Right lobe of liver (tissue), 4 donors: ENCODE measurements around the gene SH3RF3.

Experiments
- POLR2A ChIP-seq: fragments of 450-650 bp; IDR thresholded peaks from one replicate; pipeline ENCODE4 v1.6.1; 2017; ENCODE audit warnings: antibody characterized with exemption, mild to moderate bottlenecking
- TF ChIP-seq, protein P1 (sequence below), 4 donors: fragments of 200-600 bp in 3 of 4; fragments of 450-650 bp in 1 of 4; IDR thresholded peaks; one replicate each; pipeline versions ENCODE4 v1.5.1 to v1.8.0; 2016 to 2022; ENCODE audit warnings: antibody characterized with exemption in 4 of 4, mild to moderate bottlenecking in 2 of 4
- donor health status: DM: no; HTN: no; CAD: no.
- donor health status: DM: no; HTN: no; CAD: no.
- donor health status: DM: no; HTN: yes; CAD: no.

DNA sequence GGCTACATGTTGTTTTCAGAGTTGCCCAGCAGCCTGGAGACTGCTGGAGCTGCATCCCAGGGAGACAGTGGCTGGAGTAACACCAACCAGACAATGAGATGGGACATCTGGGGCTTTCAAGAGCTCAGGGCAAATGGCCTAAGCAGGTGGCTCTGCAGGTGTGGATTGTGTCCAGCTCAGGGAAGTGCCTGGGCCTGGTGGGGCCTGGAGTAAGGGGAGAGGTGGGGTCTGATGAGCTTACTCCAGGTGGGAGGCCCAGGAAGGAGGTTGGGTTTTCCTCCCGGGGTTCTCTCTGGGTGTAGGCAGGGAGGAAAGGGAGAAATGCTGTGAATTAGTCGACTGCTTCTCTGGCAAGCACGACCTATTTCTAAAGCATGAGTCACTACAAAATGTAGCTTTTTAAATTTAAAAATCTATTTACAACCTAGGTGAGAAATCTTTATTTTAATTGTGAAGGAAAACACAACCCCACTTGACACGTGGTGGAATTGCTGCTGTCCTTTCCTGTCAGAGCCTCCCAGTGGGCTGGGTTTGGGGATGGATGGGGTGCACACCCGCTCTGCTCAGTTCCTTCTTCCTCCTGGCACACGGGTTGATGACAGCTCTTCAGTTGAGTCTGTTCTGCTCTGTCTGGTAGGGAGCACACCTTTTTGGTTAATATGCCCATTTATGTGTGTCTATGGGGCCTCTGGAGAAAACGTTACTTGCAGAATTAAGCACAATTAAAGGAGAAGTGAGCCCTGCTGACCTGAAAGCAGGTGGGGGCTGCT, 81.6 kb downstream of the SH3RF3 start:
- TF ChIP-seq, protein P1, sequence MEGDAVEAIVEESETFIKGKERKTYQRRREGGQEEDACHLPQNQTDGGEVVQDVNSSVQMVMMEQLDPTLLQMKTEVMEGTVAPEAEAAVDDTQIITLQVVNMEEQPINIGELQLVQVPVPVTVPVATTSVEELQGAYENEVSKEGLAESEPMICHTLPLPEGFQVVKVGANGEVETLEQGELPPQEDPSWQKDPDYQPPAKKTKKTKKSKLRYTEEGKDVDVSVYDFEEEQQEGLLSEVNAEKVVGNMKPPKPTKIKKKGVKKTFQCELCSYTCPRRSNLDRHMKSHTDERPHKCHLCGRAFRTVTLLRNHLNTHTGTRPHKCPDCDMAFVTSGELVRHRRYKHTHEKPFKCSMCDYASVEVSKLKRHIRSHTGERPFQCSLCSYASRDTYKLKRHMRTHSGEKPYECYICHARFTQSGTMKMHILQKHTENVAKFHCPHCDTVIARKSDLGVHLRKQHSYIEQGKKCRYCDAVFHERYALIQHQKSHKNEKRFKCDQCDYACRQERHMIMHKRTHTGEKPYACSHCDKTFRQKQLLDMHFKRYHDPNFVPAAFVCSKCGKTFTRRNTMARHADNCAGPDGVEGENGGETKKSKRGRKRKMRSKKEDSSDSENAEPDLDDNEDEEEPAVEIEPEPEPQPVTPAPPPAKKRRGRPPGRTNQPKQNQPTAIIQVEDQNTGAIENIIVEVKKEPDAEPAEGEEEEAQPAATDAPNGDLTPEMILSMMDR (IDR thresholded peaks at IDR 0.05) = no peak
- no peak for TF ChIP-seq POLR2A
